ENCODE results near the gene CLDN8.

The CLDN8 gene

GRCh38 chr21:30216041-30216723 lies at the start of gene CLDN8:
Gene CLDN8 (minus strand): TSS chr21:30216097. CDS start chr21:30215925, 172 bp downstream.
- no peak for DNase-seq

- no peak for DNase-seq
These were observed 41.9 kb upstream of the CLDN8 start for GRCh38 chr21:30257773-30258172.

GRCh38 chr21:30256100-30256499 lies 40.2 kb upstream of the CLDN8 start:
- no peak for DNase-seq

DNA sequence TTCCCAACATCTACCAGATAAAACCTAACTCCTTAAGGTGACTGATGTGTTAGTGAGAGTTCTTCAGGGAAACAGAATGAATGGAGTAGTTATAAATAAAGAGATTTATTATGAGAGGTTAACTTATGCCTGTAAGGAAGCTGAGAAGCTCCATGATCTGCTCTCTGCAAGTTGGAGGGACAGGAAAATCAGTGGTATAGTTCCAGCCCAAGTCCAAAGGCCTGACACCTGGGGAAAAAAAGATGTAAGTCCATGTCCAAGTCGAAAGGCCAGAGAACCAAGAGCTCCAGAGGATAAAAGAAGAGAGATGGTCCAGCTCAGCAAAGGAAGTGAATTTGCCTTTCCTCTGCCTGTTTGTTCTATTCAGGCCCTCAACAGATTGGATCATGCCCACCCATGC lies 39.8 kb upstream of the CLDN8 start:
- no peak for DNase-seq

DNA sequence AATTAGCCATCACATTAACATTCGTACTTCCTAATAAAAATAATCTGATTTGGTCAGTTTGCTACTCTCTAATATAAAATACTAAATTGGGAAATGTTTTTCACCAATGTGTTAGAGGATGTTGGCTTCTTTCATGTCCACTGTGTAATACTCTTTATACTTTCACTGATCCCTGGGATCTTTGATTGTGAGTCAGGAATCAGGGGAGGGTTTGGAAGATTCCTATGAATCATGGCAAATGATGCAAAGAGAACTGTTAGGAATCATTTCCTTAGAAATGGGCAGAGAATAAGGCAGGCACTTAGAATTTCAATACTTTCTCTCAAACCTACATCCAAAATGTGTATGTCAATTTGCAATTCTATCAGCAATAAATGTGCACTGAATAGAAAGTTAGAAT lies 35.9 kb upstream of the CLDN8 start:
- no peak for DNase-seq

GRCh38 chr21:30249936-30250335 lies 34.0 kb upstream of the CLDN8 start:
- DNase-seq, result no peak

- no peak for DNase-seq
These were observed 32.9 kb upstream of the CLDN8 start for GRCh38 chr21:30248844-30249243.

GRCh38 chr21:30245061-30245460 lies 29.2 kb upstream of the CLDN8 start:
- no peak for DNase-seq

GRCh38 chr21:30243691-30244090 lies 27.8 kb upstream of the CLDN8 start:
- no peak for DNase-seq

GRCh38 chr21:30240661-30241060 lies 24.8 kb upstream of the CLDN8 start:
- DNase-seq, result no peak

DNA sequence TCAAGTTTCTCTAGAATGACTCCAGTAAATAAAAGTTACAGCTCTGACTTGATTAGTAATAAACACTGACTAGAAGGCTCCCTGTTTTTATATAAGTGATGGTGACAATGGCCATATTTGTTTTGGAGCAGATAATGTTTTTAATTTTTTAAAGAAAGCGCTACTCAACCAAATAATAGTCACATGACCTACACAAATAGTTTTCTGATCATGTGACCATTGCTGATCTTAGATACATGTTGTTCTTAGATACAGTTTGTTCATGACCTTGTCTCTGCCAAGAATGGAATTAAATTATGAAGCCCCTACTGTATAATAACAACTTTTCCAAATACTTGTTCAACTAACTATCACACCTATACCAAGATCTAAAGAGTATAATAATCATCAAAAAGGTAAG lies 22.3 kb upstream of the CLDN8 start:
- no peak for DNase-seq

GRCh38 chr21:30234643-30235042 lies 18.7 kb upstream of the CLDN8 start:
- no peak for DNase-seq

DNA sequence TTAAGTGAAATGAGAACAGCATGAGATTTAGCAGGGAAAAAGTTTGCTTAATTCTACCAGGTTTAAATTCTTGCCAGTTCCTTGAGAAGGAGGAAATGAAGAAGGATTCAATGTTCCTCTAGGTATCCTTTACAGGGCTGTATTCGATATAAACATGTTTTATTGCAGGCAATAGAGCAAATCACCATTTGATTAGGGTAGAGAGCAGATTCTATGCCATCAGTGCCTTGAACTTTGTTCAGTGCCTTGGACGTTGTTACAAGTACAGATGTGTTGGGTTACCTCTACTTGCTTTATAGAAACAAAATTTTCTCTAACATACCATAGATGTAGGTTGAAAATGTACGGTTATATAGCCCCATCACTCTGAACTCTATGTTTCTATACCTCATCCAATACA lies 18.2 kb upstream of the CLDN8 start:
- no peak for DNase-seq

- no peak for DNase-seq
These were observed 17.5 kb upstream of the CLDN8 start for GRCh38 chr21:30233228-30234020.

GRCh38 chr21:30232011-30232410 lies 16.1 kb upstream of the CLDN8 start:
- DNase-seq, result no peak

DNA sequence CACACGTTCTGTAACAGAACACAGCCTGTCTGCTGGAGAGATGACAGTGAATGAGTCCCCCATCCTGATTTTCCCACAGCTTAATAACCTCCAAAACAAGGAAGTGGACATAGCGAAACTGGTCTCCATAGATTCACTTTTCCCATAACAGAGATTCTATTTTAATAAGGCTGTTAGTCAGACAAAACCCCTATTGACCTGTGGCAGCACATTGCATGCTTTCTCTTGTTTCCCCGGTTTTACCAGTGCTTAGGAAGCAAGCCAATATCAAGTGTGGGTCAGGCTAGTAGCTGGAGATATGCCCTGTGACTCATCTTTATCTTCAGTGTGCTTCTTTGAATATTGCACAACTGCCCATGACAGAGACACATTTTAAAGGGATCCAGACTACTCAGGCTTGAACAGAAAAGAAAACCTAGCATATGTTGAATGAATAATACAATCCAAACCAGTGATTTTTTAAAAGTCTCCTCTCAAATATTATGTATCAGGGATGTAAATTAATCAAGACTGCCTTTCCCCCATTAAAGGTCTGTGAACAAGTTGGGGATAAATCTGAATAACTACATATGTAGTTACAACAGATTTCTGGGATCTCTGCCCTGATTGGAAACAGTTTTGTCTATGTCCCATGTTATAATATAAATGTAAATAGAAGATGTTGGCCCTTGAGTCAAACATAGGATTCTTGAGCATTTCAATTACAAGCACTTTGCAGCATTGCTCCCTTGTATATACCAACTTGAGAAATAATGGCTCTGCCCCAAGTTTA lies 11.9 kb upstream of the CLDN8 start:
- DNase-seq, result no peak

DNA sequence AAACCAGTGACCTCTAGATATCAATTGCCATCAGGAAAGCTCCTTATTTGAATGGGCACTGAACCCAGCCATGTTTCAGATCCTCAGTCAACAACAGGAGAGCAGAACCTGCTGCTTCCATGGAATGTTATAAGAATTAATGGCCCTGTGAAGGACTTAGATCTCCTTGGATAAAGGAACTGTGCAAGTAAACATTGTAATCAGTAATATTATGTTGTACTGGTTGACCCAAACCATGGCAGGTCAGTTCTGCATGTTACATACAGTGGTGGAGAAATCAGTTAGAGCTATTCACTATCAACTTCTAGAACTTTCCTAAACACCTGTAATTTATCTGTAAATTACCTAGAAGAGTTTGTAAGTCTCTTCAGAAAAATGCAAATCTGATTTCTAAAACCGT lies 11.2 kb upstream of the CLDN8 start:
- no peak for DNase-seq

DNA sequence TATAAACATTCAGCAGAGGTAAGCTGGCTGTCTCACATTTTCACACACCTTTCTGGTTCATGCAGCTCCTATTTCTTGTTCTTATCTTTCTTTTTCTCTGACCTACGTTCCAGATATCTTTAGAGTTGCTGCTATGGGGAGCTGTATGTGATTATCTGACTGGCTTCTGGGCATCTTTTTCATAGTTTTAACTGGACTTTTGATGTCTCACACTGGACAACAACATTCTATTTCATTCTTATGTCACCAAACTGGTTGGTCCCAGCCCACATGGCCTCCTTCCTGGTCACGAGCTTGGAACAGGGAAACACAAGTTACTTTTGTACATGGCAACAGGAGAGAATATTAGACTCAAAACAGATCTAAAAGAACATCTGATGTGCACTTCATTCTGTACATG lies 7.7 kb upstream of the CLDN8 start:
- DNase-seq, result no peak

DNA sequence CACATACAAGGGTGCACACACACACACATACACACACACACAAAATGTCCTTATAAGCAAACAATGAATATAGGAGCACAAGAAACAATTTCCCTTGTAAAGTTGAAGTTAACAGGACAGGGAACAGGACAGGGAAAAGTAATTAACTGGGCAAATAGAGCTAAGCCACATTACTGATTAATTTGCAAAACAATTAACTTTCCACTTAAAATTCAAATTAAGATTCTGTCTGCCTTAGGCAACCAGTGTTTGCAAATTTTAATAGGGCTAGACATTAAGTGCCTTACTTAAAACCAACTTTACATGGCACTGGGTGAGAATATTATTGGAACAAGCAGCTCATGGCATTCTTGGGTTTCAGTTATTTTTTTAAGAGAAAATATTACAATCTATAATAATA lies 6.8 kb upstream of the CLDN8 start:
- DNase-seq, result no peak

- DNase-seq, result no peak
These were observed 4.8 kb downstream of the CLDN8 start for GRCh38 chr21:30211071-30211470.

- DNase-seq, result no peak
These were observed 6.3 kb downstream of the CLDN8 start for GRCh38 chr21:30209601-30210000.

DNA sequence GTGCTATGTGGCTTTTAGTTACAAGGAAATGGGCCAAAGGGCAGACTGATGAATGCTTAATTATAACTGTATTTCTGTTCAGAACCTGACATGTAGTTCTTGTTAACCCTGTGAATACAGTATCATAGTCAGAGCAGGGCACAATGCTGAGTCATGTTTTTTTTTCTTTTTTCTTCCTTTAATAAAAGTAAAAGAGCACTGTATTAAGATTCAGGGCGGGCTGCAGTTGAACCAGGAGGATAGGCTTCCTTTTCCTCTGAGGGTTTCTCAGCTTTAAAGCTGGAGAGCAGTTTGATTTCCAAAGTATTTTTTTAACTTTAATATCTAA lies 8.7 kb downstream of the CLDN8 start:
- no peak for DNase-seq

DNA sequence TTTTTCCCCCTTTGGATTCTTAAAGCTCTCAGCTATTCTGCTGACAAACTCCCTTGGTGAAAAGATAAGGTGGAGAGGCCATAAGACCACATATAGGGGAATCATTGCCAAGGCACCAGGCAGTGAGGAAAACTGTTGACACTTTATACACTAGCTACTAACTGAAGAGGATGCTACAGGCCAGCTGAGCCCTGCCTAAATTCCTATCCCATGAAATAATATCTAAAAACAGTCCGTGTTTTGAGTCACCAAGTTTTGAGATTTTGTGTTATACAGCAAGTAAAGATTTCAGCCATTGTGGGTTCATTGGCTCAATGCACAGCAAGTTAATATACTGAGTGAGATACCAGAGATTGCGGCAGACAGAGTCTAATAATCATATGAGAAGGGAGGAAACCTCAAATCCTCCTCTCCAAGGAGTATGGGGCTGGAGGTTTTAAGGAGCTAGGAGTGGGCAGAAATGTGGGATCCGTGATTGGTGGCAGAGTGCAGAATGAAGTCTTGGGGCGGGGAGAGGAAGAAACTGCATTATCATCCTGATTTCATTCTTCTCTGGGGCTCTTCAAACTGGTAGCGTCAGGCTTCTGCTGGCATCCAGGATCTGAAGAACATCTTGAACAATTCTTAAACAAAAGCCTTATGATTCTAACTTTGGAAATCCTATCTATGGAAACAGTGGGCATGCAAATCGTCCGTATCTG lies 9.2 kb downstream of the CLDN8 start:
- no peak for DNase-seq
